Common myeloid progenitor, CD34-positive (primary cell): ENCODE data around the gene SPZ1. TPM values are rescaled to one million over a fixed set of nuclear protein-coding genes. Genes with fewer than 3 reads are reported as not detected.
"Not testable (repeated sequence)": the region's sequence is repeated elsewhere in the genome, so short reads cannot be mapped to it uniquely, and the experiment has no call there.

ENCODE experiments used
- CTCF ChIA-PET: fragments of 350-600 bp; sonication (Branson Sonifier 250); formaldehyde crosslinking; loops from one replicate; lab custom pipeline; 2021; ENCODE audit warnings: antibody characterized with exemption; lab: Charles Lee
- POLR2A ChIA-PET: fragments of 350-600 bp; sonication (Branson Sonifier 250); formaldehyde crosslinking; loops from one replicate; lab custom pipeline; 2021; ENCODE audit warnings: antibody characterized with exemption; lab: Charles Lee
- DNase-seq, 3 donors: peaks; one replicate each; pipeline versions ENCODE4 v3.0.0 to v3.0.0-alpha.2; 2013
- H3K27ac ChIP-seq, 2 experiments: 1 replicate in 1 of 2; 2 replicates in 1 of 2; pipeline ENCODE4 v1.7.0; 2013; ENCODE audit warnings: inconsistent platforms in 2 of 2, low read length in 2 of 2, mild to moderate bottlenecking in 2 of 2, low read depth in 1 of 2, moderate library complexity in 1 of 2; ENCODE audit not compliant: severe bottlenecking in 2 of 2, insufficient read depth in 1 of 2, poor library complexity in 1 of 2
- H3K27me3 ChIP-seq, 5 experiments: replicated peaks in 2 of 5; 1 replicate in 3 of 5; 2 replicates in 2 of 5; pipeline versions ENCODE4 v1.6.1 to v1.7.0; 2013; ENCODE audit warnings: low read length in 4 of 5, mild to moderate bottlenecking in 2 of 5, moderate library complexity in 2 of 5, inconsistent platforms in 1 of 5; ENCODE audit not compliant: insufficient read depth in 5 of 5, control insufficient read depth in 4 of 5
- H3K36me3 ChIP-seq, 4 experiments: 1 replicate in 2 of 4; 2 replicates in 2 of 4; pipeline versions ENCODE4 v1.6.1 to v1.7.0; 2013; ENCODE audit warnings: low read length in 3 of 4, control low read depth in 1 of 4, mild to moderate bottlenecking in 1 of 4; ENCODE audit not compliant: control insufficient read depth in 4 of 4, insufficient read depth in 4 of 4
- H3K4me1 ChIP-seq, 4 experiments: 1 replicate in 3 of 4; 2 replicates in 1 of 4; pipeline versions ENCODE4 v1.6.1 to v1.7.1; 2013; ENCODE audit warnings: low read length in 3 of 4, mild to moderate bottlenecking in 3 of 4, control low read depth in 1 of 4, inconsistent platforms in 1 of 4, moderate library complexity in 1 of 4; ENCODE audit not compliant: control insufficient read depth in 4 of 4, insufficient read depth in 4 of 4; ENCODE audit errors: control extremely low read depth in 1 of 4
- H3K4me3 ChIP-seq, 7 experiments: 1 replicate in 4 of 7; 2 replicates in 3 of 7; pipeline versions ENCODE4 v1.5.1 to v1.7.0; 2013; ENCODE audit warnings: mild to moderate bottlenecking in 7 of 7, low read length in 6 of 7, moderate library complexity in 6 of 7, inconsistent platforms in 2 of 7, low read depth in 2 of 7, control low read depth in 1 of 7; ENCODE audit not compliant: insufficient read depth in 4 of 7, control insufficient read depth in 1 of 7; ENCODE audit errors: extremely low read depth in 1 of 7
- H3K9me3 ChIP-seq, 5 experiments: 1 replicate in 4 of 5; 2 replicates in 1 of 5; pipeline versions ENCODE4 v1.6.1 to v1.7.1; 2013; ENCODE audit warnings: low read length in 4 of 5, mild to moderate bottlenecking in 2 of 5, inconsistent platforms in 1 of 5, low read depth in 1 of 5, moderate library complexity in 1 of 5; ENCODE audit not compliant: control insufficient read depth in 4 of 5, insufficient read depth in 2 of 5; ENCODE audit errors: control extremely low read depth in 1 of 5
- WGBS: methylation state at CpG from one replicate; pipeline ENCODE4 v1.1.5; 2013; ENCODE audit not compliant: insufficient coverage; 5-methylcytosine and 5-hydroxymethylcytosine counted together
- polyA plus RNA-seq: library from polyadenylated mRNA; unstranded; fragments of 120-200 nt; gene quantifications from one replicate; pipeline ENCODE4 v1.2.1, GENCODE V29; 2013

SPZ1 gene
- polyA plus RNA-seq, result not detected

DNA sequence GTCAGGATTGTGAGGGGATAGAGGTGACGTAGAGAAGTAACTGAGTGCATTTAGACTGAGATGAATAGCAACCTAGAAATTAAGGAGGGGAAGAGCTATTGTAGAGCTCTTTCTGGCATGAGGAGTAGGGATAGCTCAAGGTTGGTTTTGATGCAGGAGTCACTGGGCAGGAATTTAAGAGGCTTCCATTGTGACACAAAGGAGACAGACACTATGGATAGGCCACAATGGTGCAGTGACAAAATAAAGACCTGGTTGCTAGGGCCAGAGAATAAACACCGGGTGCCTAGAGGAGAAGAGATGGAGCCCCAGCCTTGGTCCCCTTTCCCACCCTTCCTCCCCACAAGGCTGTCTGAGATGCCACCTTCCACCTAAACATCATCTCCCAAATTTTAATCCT lies at the start of gene SPZ1:
TSS of gene SPZ1 (plus strand) at position 301 of the 400 bp plus-strand sequence. CDS start 214 bp downstream, outside the sequence.
- H3K4me1 ChIP-seq, result no peaks in the 10 kb centered on the region
- ChIA-PET CTCF (interaction anchor here (1.4 to 2.7 kb wide), 2 partner anchors 12 to 13 kb away, joined by 3 to 8 read pairs; no protein-coding TSS in a partner anchor), POLR2A (no interaction called here)
- H3K27me3 ChIP-seq, result no peaks in the 10 kb centered on the region
- no peak within 1 kb of the TSS for H3K4me3 ChIP-seq
- peaks cover 0 to 7% (median 2%) of the 10 kb centered on the region in 5 experiments for H3K9me3 ChIP-seq
- WGBS, result 90% methylated on average over 2 of the region's 2 CpGs
- no peak for DNase-seq
- no peak within 1 kb of the TSS for H3K27ac ChIP-seq
- no peaks in the 10 kb centered on the region for H3K36me3 ChIP-seq

DNA sequence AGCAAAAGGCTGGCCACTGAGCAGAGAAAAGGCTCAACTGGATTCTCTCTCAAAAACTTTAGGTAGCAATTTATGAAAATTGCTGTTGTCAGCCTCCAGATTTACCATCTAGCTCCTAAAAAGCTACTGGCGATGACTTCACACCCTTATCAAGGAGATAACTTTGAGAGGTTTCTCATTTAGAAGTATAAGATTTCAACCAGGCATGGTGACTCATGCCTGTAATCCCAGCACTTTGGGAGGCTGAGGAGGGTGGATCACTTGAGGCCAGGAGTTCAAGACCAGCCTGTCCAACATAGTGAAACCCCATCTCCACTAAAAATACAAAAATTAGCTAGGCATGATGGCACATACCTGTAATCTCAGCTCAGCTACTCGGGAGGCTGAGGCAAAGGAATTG lies 49.3 kb upstream of the SPZ1 start:
- H3K27me3 ChIP-seq, H3K9me3 ChIP-seq, H3K4me1 ChIP-seq, H3K27ac ChIP-seq, DNase-seq, H3K36me3 ChIP-seq, H3K4me3 ChIP-seq: not testable (repeated sequence)
- whole genome bisulfite sequencing, result 100% methylated on average over 2 of the region's 2 CpGs
- CTCF ChIA-PET, result interaction anchor here (0.7 to 1.6 kb wide), 4 partner anchors 9 to 37 kb away, joined by 3 to 5 read pairs (median 4); no protein-coding TSS in a partner anchor
- POLR2A ChIA-PET, result interaction anchor here (0.9 kb wide), 1 partner anchor 10 kb away, joined by 4 read pairs; no protein-coding TSS in a partner anchor

GRCh38 chr5:80275347-80275746 lies 44.5 kb upstream of the SPZ1 start:
- no peaks in the 10 kb centered on the region for H3K27me3 ChIP-seq
- CTCF ChIA-PET, result interaction anchor here (0.6 to 9.1 kb wide), 9 partner anchors 9 to 183 kb away, joined by 3 to 110 read pairs (median 3); no protein-coding TSS in a partner anchor
- H3K27ac ChIP-seq, result no peak overlapping the region
- no peak overlapping the region for H3K4me3 ChIP-seq
- 91% methylated on average over 1 of the region's 2 CpGs for WGBS
- POLR2A ChIA-PET, result no interaction called here
- peak; percentile 39 to 61 (median 60) for DNase-seq
- H3K36me3 ChIP-seq, result no peaks in the 10 kb centered on the region
- H3K4me1 ChIP-seq, result peaks cover 0 to 2% (median 0%) of the 10 kb centered on the region in 4 experiments
- no peaks in the 10 kb centered on the region for H3K9me3 ChIP-seq

- Histone ChIP-seq H3K4me1 (no peaks in the 10 kb centered on the region), H3K27me3 (no peaks in the 10 kb centered on the region), H3K9me3 (no peaks in the 10 kb centered on the region), H3K27ac (no peak overlapping the region), H3K36me3 (no peaks in the 10 kb centered on the region), H3K4me3 (no peak overlapping the region)
- POLR2A ChIA-PET, result no interaction called here
- DNase-seq, result no peak
- CTCF ChIA-PET, result interaction anchor here (9.1 kb wide), 1 partner anchor 183 kb away, joined by 110 read pairs; no protein-coding TSS in a partner anchor
Observed at GRCh38 chr5:80276186-80276585, 43.6 kb upstream of the SPZ1 start.

DNA sequence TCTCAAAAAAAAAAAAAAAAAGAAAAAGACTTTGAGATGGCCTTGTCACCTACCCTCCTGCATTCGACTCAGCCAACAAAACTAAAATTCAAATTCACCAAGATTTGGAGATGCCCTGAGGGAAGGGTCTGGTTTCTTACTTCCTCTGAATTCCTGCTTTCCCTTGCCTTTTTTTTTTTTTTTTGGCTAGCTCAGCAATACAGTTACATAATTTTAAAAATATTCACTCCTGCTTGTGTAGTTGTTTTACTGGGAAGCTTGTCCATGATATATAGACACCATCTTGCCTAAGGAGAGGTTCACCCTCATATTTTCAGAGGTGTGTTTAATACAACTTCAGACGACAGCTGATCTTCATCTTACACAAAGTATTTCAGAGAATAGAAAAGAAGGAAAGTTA lies 42.6 kb upstream of the SPZ1 start:
- POLR2A ChIA-PET, result no interaction called here

GRCh38 chr5:80282054-80282453 lies 37.7 kb upstream of the SPZ1 start:
- no peak overlapping the region for H3K27ac ChIP-seq
- POLR2A ChIA-PET, result no interaction called here
- H3K36me3 ChIP-seq, result no peaks in the 10 kb centered on the region
- peaks cover 0 to 4% (median 0%) of the 10 kb centered on the region in 4 experiments for H3K4me1 ChIP-seq
- H3K4me3 ChIP-seq, result no peak overlapping the region
- H3K9me3 ChIP-seq, result no peaks in the 10 kb centered on the region
- WGBS, result 71% methylated on average over 2 of the region's 3 CpGs
- no peak for DNase-seq
- CTCF ChIA-PET, result interaction anchor here (0.6 to 0.9 kb wide), 3 partner anchors 183 to 197 kb away, joined by 3 to 4 read pairs (median 3); no protein-coding TSS in a partner anchor
- H3K27me3 ChIP-seq, result no peaks in the 10 kb centered on the region

More for the DNA sequence above, 42.6 kb upstream of the SPZ1 start:
- CTCF ChIA-PET, result interaction anchor here (9.1 kb wide), 1 partner anchor 184 kb away, joined by 110 read pairs; no protein-coding TSS in a partner anchor
- no peaks in the 10 kb centered on the region for H3K4me1 ChIP-seq
- no peaks in the 10 kb centered on the region for H3K9me3 ChIP-seq
- no peak overlapping the region for H3K4me3 ChIP-seq
- H3K27me3 ChIP-seq, result no peaks in the 10 kb centered on the region
- no CpG with 5 or more reads among the region's 2 CpGs for WGBS
- no peak for DNase-seq
- no peaks in the 10 kb centered on the region for H3K36me3 ChIP-seq
- no peak overlapping the region for H3K27ac ChIP-seq

GRCh38 chr5:80283360-80283759 lies 36.4 kb upstream of the SPZ1 start:
- Histone ChIP-seq H3K27me3 (no peaks in the 10 kb centered on the region), H3K4me1 (peaks cover 0 to 4% (median 0%) of the 10 kb centered on the region in 4 experiments), H3K36me3 (no peaks in the 10 kb centered on the region), H3K4me3 (no peak overlapping the region), H3K9me3 (no peaks in the 10 kb centered on the region), H3K27ac (no peak overlapping the region)
- DNase-seq, result no peak
- no CpG with 5 or more reads among the region's 1 CpG for WGBS
- CTCF ChIA-PET, result no interaction called here
- POLR2A ChIA-PET, result no interaction called here
